ENCODE data around the gene PLRG1.

DNA sequence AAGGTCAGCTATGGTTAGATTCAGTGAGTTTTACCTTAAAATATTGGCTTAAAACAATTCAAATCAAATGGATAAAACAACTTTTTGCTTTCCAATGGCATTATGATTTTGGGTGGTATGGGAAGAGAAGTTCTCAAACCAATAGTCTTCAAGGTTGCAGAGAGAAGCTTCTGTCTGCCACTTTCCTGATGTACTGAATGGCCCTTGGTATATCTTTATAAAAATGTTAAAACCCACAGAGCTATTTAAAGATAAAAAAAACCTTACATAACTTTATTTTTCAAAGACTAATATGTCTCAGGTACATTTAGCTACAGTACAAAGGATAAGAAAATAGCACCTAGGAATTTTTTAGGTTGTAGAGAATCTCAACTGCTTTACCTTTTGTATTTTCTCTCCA lies 33.5 kb upstream of the PLRG1 start:
- TF ChIP-seq, protein P1, sequence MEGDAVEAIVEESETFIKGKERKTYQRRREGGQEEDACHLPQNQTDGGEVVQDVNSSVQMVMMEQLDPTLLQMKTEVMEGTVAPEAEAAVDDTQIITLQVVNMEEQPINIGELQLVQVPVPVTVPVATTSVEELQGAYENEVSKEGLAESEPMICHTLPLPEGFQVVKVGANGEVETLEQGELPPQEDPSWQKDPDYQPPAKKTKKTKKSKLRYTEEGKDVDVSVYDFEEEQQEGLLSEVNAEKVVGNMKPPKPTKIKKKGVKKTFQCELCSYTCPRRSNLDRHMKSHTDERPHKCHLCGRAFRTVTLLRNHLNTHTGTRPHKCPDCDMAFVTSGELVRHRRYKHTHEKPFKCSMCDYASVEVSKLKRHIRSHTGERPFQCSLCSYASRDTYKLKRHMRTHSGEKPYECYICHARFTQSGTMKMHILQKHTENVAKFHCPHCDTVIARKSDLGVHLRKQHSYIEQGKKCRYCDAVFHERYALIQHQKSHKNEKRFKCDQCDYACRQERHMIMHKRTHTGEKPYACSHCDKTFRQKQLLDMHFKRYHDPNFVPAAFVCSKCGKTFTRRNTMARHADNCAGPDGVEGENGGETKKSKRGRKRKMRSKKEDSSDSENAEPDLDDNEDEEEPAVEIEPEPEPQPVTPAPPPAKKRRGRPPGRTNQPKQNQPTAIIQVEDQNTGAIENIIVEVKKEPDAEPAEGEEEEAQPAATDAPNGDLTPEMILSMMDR (IDR thresholded peaks at IDR 0.05; ENCODE audit: low read length) = no peak
- TF ChIP-seq EZH2 (IDR thresholded peaks at IDR 0.05; ENCODE audit: borderline replicate concordance, low read length) = no peak

All from OCI-LY1 (cell line).